Medulla oblongata (tissue), 1 donor: ENCODE results near the gene ARHGEF6.

Experiments
- DNase-seq: peaks from one replicate; pipeline ENCODE4 v3.0.0-alpha.2; 2015; ENCODE audit errors: extremely low spot score

Gene ARHGEF6

GRCh38 chrX:136694431-136695087 lies 86.2 kb downstream of the ARHGEF6 start:
- DNase-seq = peak; percentile 30

- no peak for DNase-seq
These were observed 88.5 kb downstream of the ARHGEF6 start for GRCh38 chrX:136692271-136692670.

- DNase-seq = no peak
These were observed 89.5 kb downstream of the ARHGEF6 start for GRCh38 chrX:136691028-136691809.

DNA sequence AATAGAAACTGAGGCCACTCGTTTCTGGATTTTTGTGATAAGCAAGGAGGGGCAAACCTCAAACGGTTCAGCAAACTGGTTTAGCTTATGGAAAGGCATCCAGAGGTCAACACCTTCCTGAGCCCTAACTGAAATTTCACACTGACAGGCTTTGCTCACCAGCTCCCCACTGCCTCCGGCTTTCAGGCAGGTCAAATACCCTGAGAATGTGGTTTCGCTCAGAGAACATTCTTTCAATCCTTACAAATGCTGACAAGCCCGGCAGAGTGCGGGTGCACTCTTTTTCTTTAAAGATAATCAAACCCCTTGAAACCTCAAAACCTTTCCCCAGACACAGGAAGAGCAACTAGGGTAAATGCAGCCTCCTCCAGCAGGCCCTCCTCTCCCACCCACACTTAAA lies 91.3 kb downstream of the ARHGEF6 start:
- no peak for DNase-seq

DNA sequence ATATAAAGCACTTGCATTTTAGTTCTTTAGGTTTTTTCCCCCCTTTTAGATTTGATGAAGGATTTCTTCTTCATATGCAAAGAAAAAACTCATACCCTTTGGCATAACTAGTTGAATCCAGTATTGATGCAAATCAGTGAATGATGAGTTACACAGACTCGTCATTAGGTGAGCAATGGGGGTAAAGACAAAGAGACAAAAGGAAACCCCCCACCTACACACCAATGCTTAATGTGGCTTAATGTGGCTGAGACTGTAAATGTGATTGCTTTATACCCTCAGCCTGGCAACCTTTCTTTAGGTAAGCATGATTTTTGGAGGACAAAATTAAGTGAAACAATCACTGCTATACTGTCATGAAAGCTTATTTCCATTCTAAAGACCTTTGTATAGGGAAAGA lies 93.3 kb downstream of the ARHGEF6 start:
- DNase-seq = no peak

- DNase-seq = no peak
These were observed 96.6 kb downstream of the ARHGEF6 start for GRCh38 chrX:136684120-136684519.

GRCh38 chrX:136679531-136679930 lies 101.2 kb downstream of the ARHGEF6 start:
- DNase-seq = peak; percentile 47

GRCh38 chrX:136674270-136674985 lies 106.3 kb downstream of the ARHGEF6 start:
- no peak for DNase-seq

DNA sequence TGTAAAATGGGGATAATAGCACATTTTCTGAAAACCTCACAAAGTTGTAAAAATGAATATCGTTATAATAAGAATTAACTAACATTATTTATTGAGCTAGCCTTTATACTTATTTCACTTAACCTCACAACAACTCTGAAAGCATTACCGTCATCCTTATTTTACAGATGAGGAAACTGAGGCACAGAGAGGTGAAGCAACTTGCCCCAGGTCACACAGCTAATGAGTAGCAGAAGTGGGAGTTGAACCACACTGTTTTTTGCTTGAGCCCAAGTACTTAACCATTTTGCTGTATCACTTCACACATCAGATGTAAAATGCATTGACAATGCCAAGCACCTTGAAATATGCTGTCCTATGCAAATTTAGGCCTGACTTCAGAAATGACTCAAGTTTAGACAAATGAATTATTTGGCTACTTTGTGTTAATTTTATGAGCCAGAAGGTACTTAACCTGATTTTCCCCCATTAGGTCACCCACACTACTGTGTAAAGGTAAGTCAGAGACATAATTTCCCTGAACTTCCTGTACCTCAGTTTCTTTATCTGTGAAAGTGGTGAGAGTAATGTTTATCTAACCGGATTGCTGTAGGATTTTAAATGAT lies 109.6 kb downstream of the ARHGEF6 start:
- no peak for DNase-seq

- no peak for DNase-seq
These were observed 113.1 kb downstream of the ARHGEF6 start for GRCh38 chrX:136667446-136668168.

GRCh38 chrX:136666088-136666487 lies 114.6 kb downstream of the ARHGEF6 start:
- no peak for DNase-seq

GRCh38 chrX:136665258-136665900 lies 115.4 kb downstream of the ARHGEF6 start:
- no peak for DNase-seq

- DNase-seq = no peak
These were observed 117.8 kb downstream of the ARHGEF6 start for GRCh38 chrX:136662976-136663375.

GRCh38 chrX:136662104-136662503 lies 118.6 kb downstream of the ARHGEF6 start:
- DNase-seq = no peak

- no peak for DNase-seq
These were observed 119.8 kb downstream of the ARHGEF6 start for GRCh38 chrX:136660896-136661295.

DNA sequence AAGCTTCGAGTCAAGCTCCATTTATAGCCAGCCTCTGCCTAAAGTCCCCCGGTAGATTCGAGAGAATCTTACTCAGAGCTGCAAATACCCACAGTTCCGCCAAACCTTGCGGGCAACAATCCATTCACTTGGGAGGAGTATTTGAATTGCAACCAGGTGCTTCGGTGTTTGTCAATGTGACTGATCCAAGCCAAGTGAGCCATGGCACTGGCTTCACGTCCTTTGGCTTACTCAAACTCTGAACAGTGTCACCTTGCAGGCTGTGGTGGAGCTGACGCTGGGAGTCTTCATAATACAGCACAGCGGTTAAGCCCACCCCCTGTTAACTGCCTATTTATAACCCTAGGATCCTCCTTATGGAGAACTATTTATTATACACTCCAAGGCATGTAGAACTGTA lies 121.6 kb downstream of the ARHGEF6 start:
- no peak for DNase-seq

- no peak for DNase-seq
These were observed 122.6 kb downstream of the ARHGEF6 start for GRCh38 chrX:136658151-136658550.

GRCh38 chrX:136656361-136656964 lies 124.3 kb downstream of the ARHGEF6 start:
- no peak for DNase-seq

- DNase-seq = no peak
These were observed 127.7 kb downstream of the ARHGEF6 start for GRCh38 chrX:136652822-136653723.

DNA sequence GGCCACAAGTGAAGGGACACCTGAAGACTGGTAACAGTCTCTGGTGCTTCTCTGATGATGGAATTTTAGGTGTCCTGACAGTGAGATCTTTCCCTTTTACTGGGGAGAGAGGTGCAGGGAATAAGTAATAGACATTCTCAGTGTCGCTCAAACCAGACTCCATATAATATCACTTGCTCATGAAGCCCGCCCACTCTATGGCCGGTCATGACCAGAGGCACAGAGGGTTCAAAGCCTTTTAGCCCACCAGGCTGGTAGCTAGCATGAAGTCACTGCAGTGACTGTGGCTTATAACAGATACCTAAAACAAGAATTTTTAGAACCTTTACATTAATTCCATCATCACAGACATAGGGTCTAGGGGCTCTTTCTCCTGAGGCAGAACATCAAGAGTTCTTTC lies 129.9 kb downstream of the ARHGEF6 start:
- no peak for DNase-seq
